Sigmoid colon (tissue), 4 donors: ENCODE measurements around the gene CABLES1.

Source experiments
- EP300 ChIP-seq, 4 donors: sonication (generic); formaldehyde crosslinking; IDR thresholded peaks; one replicate each; pipeline ENCODE4 v1.6.1; 2017; ENCODE audit warnings: antibody characterized with exemption in 4 of 4
- POLR2A ChIP-seq, 2 donors: fragments of 450-650 bp; IDR thresholded peaks; one replicate each; pipeline ENCODE4 v1.6.1; 2016; ENCODE audit warnings: antibody characterized with exemption in 2 of 2, mild to moderate bottlenecking in 2 of 2, moderate library complexity in 2 of 2

- TF ChIP-seq POLR2A (IDR thresholded peaks at IDR 0.05) (no peak), EP300 (IDR thresholded peaks at IDR 0.05) (no peak)
Measured at GRCh38 chr18:23133860-23134779, 1.2 kb upstream of the CABLES1 start.
